A549 treated with GW870086 at 1 μM for 4 hours (cell line): ENCODE data around the gene STMN1. TPM values are rescaled to one million over a fixed set of nuclear protein-coding genes. Genes with fewer than 3 reads are reported as not detected.

ENCODE experiments used
- total RNA-seq: library from RNA; stranded (reverse); fragments of 200-300 nt; extraction: Qiagen RNA extraction; gene quantifications from 5 replicates; pipeline ENCODE4 v1.2.3, GENCODE V29; 2022; ENCODE audit warnings: low read depth

STMN1 gene
- total RNA-seq, result 195 to 218 TPM (median 202 TPM) in 5 replicates

GRCh38 chr1:25905680-25906643 is at the start of gene STMN1:
TSS of gene STMN1 (minus strand) at chr1:25906419. CDS start at chr1:25904676, 1,743 bp downstream.

GRCh38 chr1:25875154-25875855 is 30.9 kb downstream of the STMN1 start, which contains the start of gene PAQR7:
TSS of gene PAQR7 (minus strand) at chr1:25875708. CDS start at chr1:25863839, 11,869 bp downstream.

GRCh38 chr1:25858906-25859789 is 47.1 kb downstream of the STMN1 start, which contains the start of gene AUNIP:
TSS of gene AUNIP (minus strand) at chr1:25859457. CDS start at chr1:25859357, 100 bp downstream.

Other genes starting within 250 kb of the STMN1 start
- gene SELENON, start 106.2 kb downstream of the STMN1 start, total RNA-seq, result 53.1 to 66.3 TPM (median 61.9 TPM) in 5 replicates
- gene MTFR1L, start 86.5 kb downstream of the STMN1 start, total RNA-seq, result 25.1 to 27.2 TPM (median 27.2 TPM) in 5 replicates
- gene AUNIP, start 47.0 kb downstream of the STMN1 start, total RNA-seq, result 6.7 to 7.9 TPM (median 7.5 TPM) in 5 replicates
- gene PAQR7, start 30.7 kb downstream of the STMN1 start, total RNA-seq, result 4.4 to 5.8 TPM (median 4.8 TPM) in 5 replicates
- gene PAFAH2, start 91.6 kb upstream of the STMN1 start, total RNA-seq, result 6.1 to 8.5 TPM (median 8.2 TPM) in 5 replicates
- gene EXTL1, start 115.4 kb upstream of the STMN1 start, total RNA-seq, result 0.08 TPM in 1 of 5 replicates, not detected in the others
- gene SLC30A2, start 139.7 kb upstream of the STMN1 start, total RNA-seq, result 0.19 to 0.40 TPM (median 0.31 TPM) in 5 replicates
- 0.70 to 1.5 TPM (median 1.2 TPM) in 5 replicates for gene TRIM63, start 161.2 kb upstream of the STMN1 start, total RNA-seq
- 1.6 to 2.1 TPM (median 2.0 TPM) in 5 replicates for gene PDIK1L, start 205.4 kb upstream of the STMN1 start, total RNA-seq